ENCODE results near the gene KRTAP17-1. TPM values are rescaled to one million over a fixed set of nuclear protein-coding genes. Genes with fewer than 3 reads are reported as not detected.

KRTAP17-1 gene
- total RNA-seq, 4 donors from 2014 or later, result not detected

DNA sequence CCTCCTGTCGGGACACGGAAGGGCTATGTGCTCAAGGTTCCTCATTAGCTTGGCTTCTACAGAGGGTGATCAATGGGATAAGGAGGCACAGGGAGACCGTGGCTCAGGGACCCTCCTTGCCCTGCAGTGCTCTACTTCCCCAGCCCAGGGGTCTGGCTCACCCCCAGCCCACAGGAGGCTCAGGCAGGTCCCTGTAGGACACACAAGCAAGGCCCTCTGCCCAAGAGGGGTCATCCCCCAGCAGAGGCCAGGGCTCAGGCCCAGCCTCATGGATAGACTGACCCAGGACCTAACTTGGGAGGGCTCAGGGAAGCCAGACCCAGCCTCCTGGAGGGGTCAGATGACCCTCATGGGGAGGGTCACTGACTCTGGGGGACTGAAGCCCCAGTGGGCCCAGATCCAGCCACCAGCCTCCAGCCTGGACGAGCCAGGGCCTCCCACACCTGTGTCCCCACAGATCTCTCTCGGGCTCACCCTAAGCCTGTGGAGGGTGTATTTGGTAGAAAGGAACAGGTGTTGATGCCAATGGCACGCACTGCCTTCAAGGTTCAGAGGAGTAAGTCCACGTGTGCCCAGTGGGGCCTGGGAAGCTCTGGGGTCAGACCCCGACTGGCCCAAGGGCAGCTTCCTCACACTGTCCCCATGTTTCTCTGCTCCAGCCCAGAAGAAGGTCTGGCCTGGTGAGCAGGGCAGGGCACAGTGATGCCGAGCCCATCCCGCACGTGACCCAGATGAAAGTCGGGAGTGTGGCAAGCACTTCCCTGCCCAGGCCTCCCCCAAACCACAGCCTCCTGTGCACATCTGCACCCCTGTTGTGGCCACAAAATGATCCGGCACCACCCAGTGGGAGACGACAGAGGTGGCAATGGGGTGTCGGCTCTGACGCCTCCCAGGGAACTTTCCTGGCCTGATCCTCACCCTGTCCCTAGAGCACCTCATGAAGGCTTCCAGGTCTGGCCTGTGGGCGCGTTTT lies 10.9 kb upstream of the KRTAP17-1 start:
- Histone ChIP-seq H3K4me1 (no peaks in the 10 kb centered on the region), H3K9me3 (no peaks in the 10 kb centered on the region), H3K36me3 (no peaks in the 10 kb centered on the region), H3K27me3 (no peaks in the 10 kb centered on the region), H3K4me3 (replicated peaks in 1 of 3) (no peak overlapping the region), H3K27ac (no peak overlapping the region)
- no peak for TF ChIP-seq POLR2A (IDR thresholded peaks at IDR 0.05)
- TF ChIP-seq, protein P1, sequence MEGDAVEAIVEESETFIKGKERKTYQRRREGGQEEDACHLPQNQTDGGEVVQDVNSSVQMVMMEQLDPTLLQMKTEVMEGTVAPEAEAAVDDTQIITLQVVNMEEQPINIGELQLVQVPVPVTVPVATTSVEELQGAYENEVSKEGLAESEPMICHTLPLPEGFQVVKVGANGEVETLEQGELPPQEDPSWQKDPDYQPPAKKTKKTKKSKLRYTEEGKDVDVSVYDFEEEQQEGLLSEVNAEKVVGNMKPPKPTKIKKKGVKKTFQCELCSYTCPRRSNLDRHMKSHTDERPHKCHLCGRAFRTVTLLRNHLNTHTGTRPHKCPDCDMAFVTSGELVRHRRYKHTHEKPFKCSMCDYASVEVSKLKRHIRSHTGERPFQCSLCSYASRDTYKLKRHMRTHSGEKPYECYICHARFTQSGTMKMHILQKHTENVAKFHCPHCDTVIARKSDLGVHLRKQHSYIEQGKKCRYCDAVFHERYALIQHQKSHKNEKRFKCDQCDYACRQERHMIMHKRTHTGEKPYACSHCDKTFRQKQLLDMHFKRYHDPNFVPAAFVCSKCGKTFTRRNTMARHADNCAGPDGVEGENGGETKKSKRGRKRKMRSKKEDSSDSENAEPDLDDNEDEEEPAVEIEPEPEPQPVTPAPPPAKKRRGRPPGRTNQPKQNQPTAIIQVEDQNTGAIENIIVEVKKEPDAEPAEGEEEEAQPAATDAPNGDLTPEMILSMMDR (IDR thresholded peaks at IDR 0.05), result no peak
- no peak for DNase-seq
- intact Hi-C loops (cut with DNase I), result no loop called here
- WGBS, 2 donors, result 89 to 94% methylated on average over 14 to 16 of the region's 18 CpGs

DNA sequence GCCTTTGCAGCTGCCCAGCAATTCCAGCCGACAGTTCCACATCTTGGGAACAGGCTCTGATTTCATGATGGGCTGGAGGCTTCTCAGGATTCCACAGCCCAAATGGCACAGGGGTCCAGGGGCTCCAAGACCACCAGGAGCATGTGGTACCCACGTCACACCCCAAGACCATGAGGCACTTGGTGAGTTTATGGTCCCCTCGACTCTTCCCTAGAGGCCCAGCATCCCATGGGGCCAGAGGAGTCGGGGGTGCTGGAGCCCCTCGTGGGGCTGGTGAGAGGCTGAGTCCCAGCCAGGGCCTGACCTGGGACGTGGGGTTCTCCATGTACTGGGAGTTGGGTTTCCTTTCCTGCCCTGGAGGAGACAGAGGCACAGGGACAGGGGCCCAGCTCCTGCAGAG lies 10.1 kb upstream of the KRTAP17-1 start:
- 86% methylated on average over 4 of the region's 6 CpGs; no CpG with 5 or more reads in 1 of the 2 donors for WGBS, 2 donors
- no peak for DNase-seq
- H3K9me3 ChIP-seq, result no peaks in the 10 kb centered on the region
- no peak overlapping the region for H3K4me3 ChIP-seq (replicated peaks in 1 of 3)
- no peak overlapping the region for H3K27ac ChIP-seq
- intact Hi-C loops (cut with DNase I), result no loop called here
- TF ChIP-seq, protein P1 (IDR thresholded peaks at IDR 0.05), result no peak
- TF ChIP-seq POLR2A (IDR thresholded peaks at IDR 0.05), result no peak
- H3K4me1 ChIP-seq, result no peaks in the 10 kb centered on the region
- H3K36me3 ChIP-seq, result no peaks in the 10 kb centered on the region
- no peaks in the 10 kb centered on the region for H3K27me3 ChIP-seq

DNA sequence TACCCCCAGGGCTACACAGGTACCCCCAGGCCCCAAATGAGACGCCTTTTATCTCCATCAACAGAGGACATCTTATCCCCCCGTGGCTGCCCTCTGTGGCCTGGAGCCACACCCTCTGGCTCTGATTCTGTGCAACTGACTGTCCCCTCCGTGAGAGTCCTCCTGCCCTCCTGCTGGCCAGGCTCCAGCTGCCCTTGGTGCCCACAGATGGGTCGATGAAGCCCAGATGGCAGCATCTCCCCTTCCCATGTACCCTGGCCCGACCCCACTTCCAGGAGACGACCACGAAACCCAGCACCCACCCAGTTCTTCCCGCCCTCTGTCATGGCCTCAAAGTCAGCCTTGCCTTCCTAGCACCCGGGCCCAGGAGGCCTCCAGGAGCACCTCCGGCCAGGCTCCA lies 9.6 kb upstream of the KRTAP17-1 start:
- no peaks in the 10 kb centered on the region for H3K36me3 ChIP-seq
- no peak for DNase-seq
- H3K27me3 ChIP-seq, result no peaks in the 10 kb centered on the region
- no peak overlapping the region for H3K27ac ChIP-seq
- no peaks in the 10 kb centered on the region for H3K9me3 ChIP-seq
- 75 to 88% methylated on average over 7 to 10 of the region's 10 CpGs for WGBS, 2 donors
- no peaks in the 10 kb centered on the region for H3K4me1 ChIP-seq
- H3K4me3 ChIP-seq (replicated peaks in 1 of 3), result no peak overlapping the region
- intact Hi-C loops (cut with DNase I), result no loop called here
- TF ChIP-seq POLR2A (IDR thresholded peaks at IDR 0.05), result no peak
- TF ChIP-seq, protein P1 (IDR thresholded peaks at IDR 0.05), result no peak

DNA sequence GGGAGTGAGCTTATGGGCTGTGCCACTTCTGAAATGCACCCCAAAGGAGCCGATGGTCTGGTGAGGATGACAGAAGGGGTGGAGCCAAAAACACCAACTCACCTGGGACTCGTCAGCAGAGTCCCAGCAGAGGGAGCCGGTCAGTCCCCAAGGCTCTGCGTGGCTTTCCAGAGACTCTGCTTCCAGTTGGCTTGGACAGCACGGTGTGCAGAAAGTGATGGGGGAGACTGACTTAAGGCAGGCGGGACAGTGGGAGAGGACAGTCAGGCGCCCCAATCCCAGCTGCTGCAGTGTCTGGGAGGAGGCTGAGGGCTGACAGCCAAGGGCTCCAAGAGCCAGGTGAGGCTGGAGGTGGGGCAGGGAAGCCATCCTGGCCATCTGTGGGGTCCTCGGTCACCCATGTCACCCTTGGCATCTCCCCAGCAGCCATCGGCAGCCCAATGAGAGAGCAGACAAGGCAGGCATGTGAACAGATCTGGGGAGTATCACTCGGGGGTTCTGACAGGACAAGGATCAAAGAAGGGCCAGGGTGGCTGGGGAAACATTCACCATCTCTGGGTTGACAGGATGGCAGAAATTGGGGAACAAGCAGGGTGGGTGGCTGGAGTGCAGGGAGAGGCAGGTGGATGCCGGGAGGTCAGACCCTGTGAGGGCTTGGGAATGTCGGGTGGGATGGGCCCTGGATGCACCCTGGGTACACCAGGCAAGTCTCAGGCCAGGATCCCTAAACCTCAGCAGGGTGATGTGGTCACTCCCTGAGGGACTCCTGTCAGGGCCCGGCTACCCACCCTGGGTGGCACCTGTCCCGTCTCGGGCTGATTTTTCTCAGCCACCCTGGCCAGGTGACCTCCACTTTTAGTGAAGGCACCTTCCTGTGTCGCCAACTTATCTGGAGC lies 8.9 kb upstream of the KRTAP17-1 start:
- peak; percentile 29 to 33 for DNase-seq
- Histone ChIP-seq H3K4me3 (replicated peaks in 1 of 3) (no peak overlapping the region), H3K9me3 (no peaks in the 10 kb centered on the region), H3K27ac (no peak overlapping the region), H3K27me3 (no peaks in the 10 kb centered on the region), H3K4me1 (no peaks in the 10 kb centered on the region), H3K36me3 (no peaks in the 10 kb centered on the region)
- intact Hi-C loops (cut with DNase I), result no loop called here
- TF ChIP-seq, protein P1 (IDR thresholded peaks at IDR 0.05), result peak in 1 of 6 experiments; percentile 23
- no peak for TF ChIP-seq POLR2A (IDR thresholded peaks at IDR 0.05)
- WGBS, 2 donors, result 53 to 65% methylated on average over 14 to 16 of the region's 16 CpGs

Measured in thyroid gland (tissue), 4 donors.